HEK293T (cell line): Measurements from ENCODE around the gene PPFIA2.

Source experiments
- BHLHE40 ChIP-seq: fragments of 450-650 bp; IDR thresholded peaks from 2 replicates; pipeline ENCODE4 v1.6.1; 2016; ENCODE audit warnings: mild to moderate bottlenecking, moderate library complexity, borderline replicate concordance
- FOXM1 ChIP-seq: fragments of 450-650 bp; IDR thresholded peaks from 2 replicates; pipeline ENCODE4 v1.6.1; 2017; ENCODE audit warnings: mild to moderate bottlenecking, borderline replicate concordance
- L3MBTL2 ChIP-seq: fragments of 450-650 bp; conservative IDR thresholded peaks from 2 replicates; pipeline ENCODE4 v1.6.1; 2016; ENCODE audit warnings: mild to moderate bottlenecking
- NFRKB ChIP-seq: fragments of 450-650 bp; IDR thresholded peaks from 2 replicates; pipeline ENCODE4 v1.6.1; 2016; ENCODE audit warnings: mild to moderate bottlenecking, moderate library complexity
- SP1 ChIP-seq: fragments of 450-650 bp; IDR thresholded peaks from 2 replicates; pipeline ENCODE4 v1.6.1; 2017

DNA sequence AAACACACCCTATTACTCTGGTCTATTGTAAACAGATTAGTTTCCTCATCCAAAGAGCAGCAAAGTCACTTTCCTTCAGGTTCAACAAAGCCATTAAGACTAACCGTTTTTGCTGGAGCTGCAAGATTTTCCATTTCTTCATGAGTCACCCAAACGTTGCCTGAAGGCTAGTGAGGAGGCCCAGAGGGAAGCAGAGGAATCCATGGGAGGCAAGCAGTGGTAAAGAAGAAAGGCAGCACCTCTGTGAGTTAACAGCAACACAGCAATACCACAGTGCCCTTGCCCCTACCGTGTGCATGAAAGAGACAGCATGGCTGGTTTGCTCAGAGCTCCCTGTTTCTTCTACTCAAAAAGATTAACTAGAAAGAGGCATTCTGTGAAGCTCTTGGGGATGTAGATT lies 475.0 kb downstream of the PPFIA2 start:
- TF ChIP-seq BHLHE40 (no peak), SP1 (no peak), L3MBTL2 (no peak), FOXM1 (no peak), NFRKB (no peak)
